NCI-H146 treated with DMSO at 0.1 percent for 48 hours (cell line): ENCODE measurements around the gene SPEF2.
"Not testable (repeated sequence)": the region's sequence is repeated elsewhere in the genome, so short reads cannot be mapped to it uniquely, and the experiment has no call there.

Source experiments
- DNase-seq: peaks from one replicate; lab custom pipeline; 2025; ENCODE audit not compliant: unreplicated experiment; lab: John Stamatoyannopoulos, UW

The SPEF2 gene

GRCh38 chr5:35816881-35817521 is 199.3 kb downstream of the SPEF2 start:
- no peak for DNase-seq

GRCh38 chr5:35819026-35819425 is 201.4 kb downstream of the SPEF2 start:
- DNase-seq = no peak

GRCh38 chr5:35819668-35820067 is 202.0 kb downstream of the SPEF2 start:
- no peak for DNase-seq

GRCh38 chr5:35820735-35821134 is 203.1 kb downstream of the SPEF2 start:
- DNase-seq = no peak

- DNase-seq = no peak
These were observed 203.8 kb downstream of the SPEF2 start for GRCh38 chr5:35821513-35821912.

- DNase-seq = no peak
These were observed 204.8 kb downstream of the SPEF2 start for GRCh38 chr5:35822511-35822910.

- no peak for DNase-seq
These were observed 205.9 kb downstream of the SPEF2 start for GRCh38 chr5:35823347-35824098.

GRCh38 chr5:35826056-35826455 is 208.4 kb downstream of the SPEF2 start:
- DNase-seq = no peak

GRCh38 chr5:35826554-35826953 is 208.9 kb downstream of the SPEF2 start:
- DNase-seq = no peak

GRCh38 chr5:35828082-35828598 is 210.5 kb downstream of the SPEF2 start:
- no peak for DNase-seq

- no peak for DNase-seq
These were observed 212.9 kb downstream of the SPEF2 start for GRCh38 chr5:35830587-35830986.

GRCh38 chr5:35832762-35833161 is 215.1 kb downstream of the SPEF2 start:
- no peak for DNase-seq

GRCh38 chr5:35833224-35833623 is 215.6 kb downstream of the SPEF2 start:
- no peak for DNase-seq

- DNase-seq = no peak
These were observed 218.4 kb downstream of the SPEF2 start for GRCh38 chr5:35835796-35836742.

- no peak for DNase-seq
These were observed 220.8 kb downstream of the SPEF2 start for GRCh38 chr5:35838370-35839042.

- DNase-seq = no peak
These were observed 225.2 kb downstream of the SPEF2 start for GRCh38 chr5:35842856-35843255.

GRCh38 chr5:35845508-35845907 is 227.8 kb downstream of the SPEF2 start:
- DNase-seq = not testable (repeated sequence)

GRCh38 chr5:35847491-35847890 is 229.8 kb downstream of the SPEF2 start:
- no peak for DNase-seq

GRCh38 chr5:35847961-35848360 is 230.3 kb downstream of the SPEF2 start:
- no peak for DNase-seq

GRCh38 chr5:35849860-35850259 is 232.2 kb downstream of the SPEF2 start:
- no peak for DNase-seq
